KBM-7 (cell line): ENCODE measurements around the gene PPP4R1.
"Not testable (repeated sequence)": the region's sequence is repeated elsewhere in the genome, so short reads cannot be mapped to it uniquely, and the experiment has no call there.

ENCODE experiments used
- DNase-seq: peaks from one replicate; pipeline ENCODE4 v3.0.0-alpha.2; 2015
- in situ Hi-C: fragments of 300-500 bp; cut with MboI; formaldehyde crosslinking; loops from 2 replicates; pipeline ENCODE4 v1.14.3; 2020; ENCODE audit warnings: low sequenced_read_pairs, low pct_unique_long_range_greater_than_20kb, mixed read lengths

The PPP4R1 gene

DNA sequence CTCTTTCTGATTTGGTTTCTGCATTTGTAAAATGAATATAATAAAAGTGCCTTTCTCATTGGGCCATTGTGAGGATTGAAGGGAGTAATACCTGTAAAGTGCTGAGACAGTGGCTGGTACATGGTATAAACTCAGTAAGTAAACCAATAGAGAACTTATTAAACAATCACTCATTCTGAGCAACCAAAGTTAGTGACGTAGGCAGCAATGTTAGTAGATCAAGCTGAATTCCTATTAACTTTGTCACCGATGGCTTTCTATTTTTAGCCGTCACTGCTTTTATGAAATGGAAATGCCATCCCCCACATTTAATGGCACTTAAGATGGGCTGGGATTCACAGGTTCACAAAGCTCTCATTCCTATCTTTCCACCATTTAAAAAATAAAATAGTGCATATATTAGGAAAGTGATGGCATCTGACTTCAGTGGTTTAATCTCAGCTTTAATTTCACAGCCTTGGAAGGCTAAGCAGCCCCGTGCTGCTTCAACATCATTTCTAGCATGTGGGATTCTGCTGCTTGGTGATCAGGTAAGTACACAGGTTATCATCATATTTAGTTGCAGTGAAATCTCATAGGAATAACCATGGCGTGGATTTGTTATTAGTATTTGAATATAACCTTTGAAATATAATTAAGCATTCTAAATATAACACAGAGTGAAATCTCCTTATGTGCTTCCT is 17.6 kb upstream of the PPP4R1 start:
- no peak for DNase-seq

GRCh38 chr18:9630444-9630843 is 16.1 kb upstream of the PPP4R1 start:
- in situ Hi-C loops = no loop called here
- DNase-seq = no peak

More for the DNA sequence above, 17.6 kb upstream of the PPP4R1 start:
- in situ Hi-C loops = no loop called here

DNA sequence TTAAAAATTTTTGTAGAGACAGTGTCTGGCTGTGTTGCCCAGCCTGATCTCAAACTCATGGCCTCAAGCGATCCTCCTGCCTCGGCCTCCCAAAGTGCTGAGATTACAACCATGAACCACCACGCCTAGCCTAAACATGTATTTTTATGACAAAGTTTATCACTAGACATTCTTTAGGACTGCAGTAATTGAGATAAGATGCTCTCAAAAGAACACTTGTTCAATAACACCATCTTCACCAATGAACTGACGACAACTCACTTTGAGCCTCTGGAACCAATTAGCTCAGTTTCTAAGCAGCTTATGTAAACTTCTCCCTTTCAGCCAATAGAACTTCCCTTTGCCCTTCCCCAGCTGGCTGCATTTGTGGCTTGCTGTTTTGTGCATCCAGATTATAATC is 15.3 kb upstream of the PPP4R1 start:
- in situ Hi-C loops = no loop called here
- no peak for DNase-seq

GRCh38 chr18:9628984-9629383 is 14.6 kb upstream of the PPP4R1 start:
- in situ Hi-C loops = no loop called here
- no peak for DNase-seq

GRCh38 chr18:9627642-9628041 is 13.3 kb upstream of the PPP4R1 start:
- no peak for DNase-seq
- in situ Hi-C loops = no loop called here

- DNase-seq = no peak
- in situ Hi-C loops = no loop called here
Measured at GRCh38 chr18:9619990-9620389, 5.6 kb upstream of the PPP4R1 start.

- DNase-seq = no peak
- in situ Hi-C loops = no loop called here
Measured at GRCh38 chr18:9619545-9619944, 5.2 kb upstream of the PPP4R1 start.

- in situ Hi-C loops = no loop called here
- no peak for DNase-seq
Measured at GRCh38 chr18:9619056-9619455, 4.7 kb upstream of the PPP4R1 start.

DNA sequence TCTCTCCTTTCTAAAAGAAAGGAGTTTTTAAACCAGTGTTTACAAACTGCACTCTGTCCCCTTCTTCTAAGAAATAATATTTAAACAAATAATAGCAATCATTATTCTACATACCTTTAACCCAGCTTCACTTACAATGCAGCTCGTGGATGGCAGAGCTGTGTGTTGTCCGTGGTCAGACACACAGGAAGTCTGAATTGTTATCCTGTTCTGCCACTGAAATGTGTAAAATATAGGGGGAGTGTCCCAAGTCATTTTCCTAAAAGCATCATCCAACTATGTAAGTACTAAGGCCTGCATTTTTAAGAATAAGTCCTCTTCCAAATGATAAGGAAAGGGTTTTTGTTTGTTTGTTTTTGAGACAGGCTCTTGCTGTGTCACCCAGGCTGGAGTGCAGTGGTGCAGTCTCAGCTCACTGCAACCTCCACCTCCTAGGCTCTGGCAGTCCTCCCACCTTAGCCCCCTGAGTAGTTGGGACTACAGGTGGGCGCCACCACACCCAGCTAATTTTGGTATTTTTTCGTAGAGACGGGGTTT is 2.7 kb upstream of the PPP4R1 start:
- in situ Hi-C loops = no loop called here
- DNase-seq = no peak

DNA sequence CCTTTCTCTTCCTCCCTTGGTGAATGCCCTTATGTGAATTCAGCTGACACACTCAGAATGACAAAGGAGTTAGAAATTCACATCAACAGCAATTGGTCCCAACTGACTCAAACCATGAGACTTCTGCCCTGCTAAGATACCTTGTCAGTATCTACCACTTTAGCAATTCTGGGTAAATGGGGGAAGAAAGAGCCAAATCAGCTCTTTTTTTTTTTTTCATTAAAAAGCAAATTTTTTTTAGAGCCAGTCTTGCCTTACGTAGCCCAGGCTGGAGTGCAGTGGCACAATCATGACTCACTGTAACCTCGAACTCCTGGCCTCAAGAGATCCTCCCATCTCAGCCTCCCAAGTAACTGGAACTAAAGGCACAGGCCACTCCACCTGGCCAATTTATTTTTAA is 1.7 kb upstream of the PPP4R1 start:
- DNase-seq = no peak
- in situ Hi-C loops = no loop called here

DNA sequence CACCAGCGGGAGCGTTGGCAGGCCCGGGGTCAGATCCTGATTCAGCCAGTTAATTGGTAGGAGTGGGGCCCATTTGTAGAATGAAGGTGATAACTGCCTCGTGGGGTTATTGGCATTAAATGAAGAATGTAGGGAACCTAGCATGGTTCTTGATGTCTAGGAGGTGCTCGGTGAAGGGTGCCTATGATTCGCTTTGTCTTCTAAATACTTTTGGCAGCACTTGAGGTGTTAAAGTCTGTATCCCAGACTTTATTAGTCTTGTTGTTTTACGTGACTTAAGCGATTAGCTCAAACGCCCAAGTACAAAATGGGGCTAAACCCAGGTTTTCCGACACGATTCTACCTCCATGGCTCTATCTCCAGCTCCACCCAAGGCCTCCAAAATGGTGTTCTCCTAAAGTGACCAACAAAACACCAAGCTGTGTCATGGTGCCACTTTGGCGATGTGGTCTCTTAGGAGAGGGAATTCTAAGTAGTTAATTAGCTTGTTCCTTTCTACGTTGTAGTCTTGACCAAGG is 980 bp upstream of the PPP4R1 start:
- in situ Hi-C loops = no loop called here
- no peak for DNase-seq

DNA sequence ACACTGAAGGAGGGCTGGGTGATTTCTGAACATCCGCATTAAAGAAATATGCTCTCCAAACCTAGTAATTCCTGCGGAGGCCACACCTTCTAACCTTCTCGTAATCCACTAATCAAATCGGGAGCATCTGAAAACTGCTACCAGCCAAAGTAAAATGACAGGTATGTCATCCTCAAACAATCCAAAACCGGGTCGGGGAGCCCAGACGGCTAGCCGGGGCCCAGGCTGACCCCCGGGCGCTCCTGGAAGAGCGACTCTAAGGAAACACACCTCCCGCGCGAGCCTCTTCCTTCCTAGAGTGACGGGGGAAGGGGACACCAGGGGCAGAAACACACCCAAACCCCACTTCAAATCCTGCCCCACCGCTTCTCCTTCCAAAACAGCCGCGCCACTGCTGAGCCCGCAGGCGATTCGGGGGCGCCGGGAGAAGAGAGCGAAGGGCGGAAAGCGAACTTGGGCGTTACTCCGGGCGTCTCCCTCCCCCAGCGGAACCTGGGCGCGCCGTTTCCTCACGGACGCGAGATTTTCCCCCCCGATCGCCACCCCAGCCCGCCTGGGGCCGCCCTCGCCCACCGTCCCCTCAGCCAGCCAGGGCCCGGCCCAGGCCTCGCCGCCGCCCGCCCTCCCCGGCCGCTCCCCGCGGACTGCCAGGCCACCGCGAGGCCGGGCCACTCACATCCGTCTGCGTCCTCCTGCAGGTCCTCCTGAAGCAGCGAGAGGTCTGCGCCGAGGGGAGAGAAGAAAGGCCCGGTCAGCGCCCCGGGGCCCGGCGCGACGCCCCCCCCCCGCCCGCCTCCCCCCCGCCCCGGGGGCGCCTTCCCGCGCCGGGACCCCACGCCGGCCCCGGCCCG is 584 bp downstream of the PPP4R1 start:
- DNase-seq = peak; percentile 58
- in situ Hi-C loops = no loop called here

DNA sequence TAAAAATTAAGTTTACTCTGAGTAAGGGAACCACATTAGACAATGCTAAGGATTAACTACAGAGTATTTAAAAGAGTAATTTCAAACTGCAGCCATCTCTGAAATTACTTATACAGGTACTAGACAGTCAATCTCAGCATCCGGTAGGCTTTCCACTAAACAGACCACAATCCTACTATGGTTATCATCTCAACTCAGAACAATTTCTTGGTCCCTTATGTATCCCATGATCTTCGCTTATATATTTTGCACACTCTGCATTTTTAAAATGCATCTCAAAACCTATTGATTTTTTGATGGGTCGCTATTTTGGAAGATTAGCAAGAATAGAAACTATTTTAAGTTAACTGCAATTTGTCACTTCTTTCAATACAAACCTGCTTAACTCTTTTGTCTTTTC is 1.4 kb downstream of the PPP4R1 start:
- in situ Hi-C loops = no loop called here
- no peak for DNase-seq

- in situ Hi-C loops = no loop called here
- peak; percentile 58 for DNase-seq
Measured at GRCh38 chr18:9612215-9612830, 2.0 kb downstream of the PPP4R1 start.

DNA sequence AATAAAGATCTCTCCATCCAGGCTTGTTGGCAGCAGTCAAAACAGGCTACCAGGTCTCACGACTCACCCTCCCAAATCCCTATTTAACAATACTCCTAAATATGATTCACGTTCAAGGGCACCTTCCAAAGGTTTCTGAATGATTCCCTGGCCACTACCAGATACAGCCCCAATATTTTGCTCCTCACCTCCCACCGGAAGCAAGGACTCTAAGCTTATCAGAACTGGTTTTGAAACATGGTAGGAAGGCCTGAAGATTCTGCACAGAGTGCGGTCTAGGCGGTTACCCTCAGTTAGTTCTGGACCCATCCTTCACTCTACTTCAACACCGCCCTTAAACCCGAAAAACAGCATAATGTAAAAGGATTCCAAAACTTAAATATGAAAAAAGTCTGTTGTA is 5.2 kb downstream of the PPP4R1 start:
- in situ Hi-C loops = no loop called here
- DNase-seq = no peak

DNA sequence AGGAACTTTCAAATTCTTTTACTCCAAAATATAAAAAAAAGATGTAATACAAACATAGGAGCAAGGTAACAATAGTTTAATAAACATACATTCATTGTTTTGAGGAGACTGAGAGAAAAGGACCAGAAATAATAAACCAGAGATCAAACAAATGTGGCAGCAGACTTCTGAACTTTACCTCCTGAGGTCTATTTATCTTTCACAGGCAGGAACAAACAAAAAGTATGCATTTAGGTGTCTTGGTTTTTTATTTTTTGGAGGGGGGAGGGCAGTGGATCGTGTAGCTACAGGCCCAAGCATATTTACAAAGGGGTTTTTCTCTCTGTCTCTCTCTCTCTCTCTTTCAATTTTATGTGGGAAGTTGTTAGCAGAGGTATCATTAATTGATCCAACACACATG is 5.6 kb downstream of the PPP4R1 start:
- DNase-seq = no peak
- in situ Hi-C loops = no loop called here

DNA sequence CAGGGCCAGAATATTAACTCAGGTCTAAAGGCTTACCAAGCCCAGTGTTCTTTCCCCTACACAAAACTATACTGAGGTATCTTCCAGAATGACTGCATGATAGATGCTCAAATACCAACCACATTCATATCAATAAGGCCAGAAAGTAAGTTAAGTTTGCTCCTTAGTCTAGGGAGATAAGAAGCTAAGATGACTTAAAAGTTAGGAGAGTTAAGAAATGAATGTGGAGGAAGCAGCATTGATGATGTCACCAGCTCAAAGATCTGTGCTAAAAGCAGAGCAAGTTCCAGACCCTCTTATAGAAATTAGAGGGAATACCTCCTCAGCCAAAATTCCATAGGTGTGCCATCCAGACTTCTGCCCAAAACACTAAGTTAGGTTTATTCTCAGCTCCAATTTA is 6.1 kb downstream of the PPP4R1 start:
- no peak for DNase-seq
- in situ Hi-C loops = no loop called here

GRCh38 chr18:9607111-9607510 is 7.2 kb downstream of the PPP4R1 start:
- DNase-seq, in situ Hi-C loops: not testable (repeated sequence)

- in situ Hi-C loops = no loop called here
- no peak for DNase-seq
Measured at GRCh38 chr18:9606039-9606438, 8.3 kb downstream of the PPP4R1 start.

GRCh38 chr18:9604348-9604747 is 10.0 kb downstream of the PPP4R1 start:
- in situ Hi-C loops = no loop called here
- no peak for DNase-seq
